Choroid plexus epithelial cell (primary cell): ENCODE measurements around the gene ZER1.

Experiments
- DNase-seq: peaks from one replicate; pipeline ENCODE4 v3.0.0-alpha.2; 2010; ENCODE audit warnings: low read depth
- H3K4me3 ChIP-seq: 2 replicates; pipeline ENCODE4 v1.5.1; 2011; ENCODE audit warnings: low read depth, mild to moderate bottlenecking, control low read depth, low read length, moderate library complexity
- CTCF ChIP-seq: conservative IDR thresholded peaks from 2 replicates; pipeline ENCODE4 v1.5.1; 2011; ENCODE audit warnings: low read depth, mild to moderate bottlenecking, control low read depth, inconsistent platforms, low read length, moderate library complexity

The ZER1 gene

GRCh38 chr9:128689293-128689774 is 82.4 kb downstream of the ZER1 start:
- no peak for TF ChIP-seq CTCF
- H3K4me3 ChIP-seq, result peak overlapping the region; percentile 80
- DNase-seq, result no peak

GRCh38 chr9:128688501-128689292 is 83.0 kb downstream of the ZER1 start, which contains the start of gene SET:
TSS of gene SET (plus strand) at chr9:128689222. CDS start at chr9:128689583, 361 bp downstream.
- peak; percentile 92 for DNase-seq
- TF ChIP-seq CTCF, result no peak
- peak within 1 kb of the TSS; percentile 80 for H3K4me3 ChIP-seq

GRCh38 chr9:128687453-128687852 is 84.3 kb downstream of the ZER1 start:
- DNase-seq, result no peak
- no peak overlapping the region for H3K4me3 ChIP-seq
- no peak for TF ChIP-seq CTCF

- no peak for DNase-seq
- H3K4me3 ChIP-seq, result peak overlapping the region; percentile 22
- TF ChIP-seq CTCF, result no peak
Observed at GRCh38 chr9:128685636-128686489, 85.9 kb downstream of the ZER1 start.

- H3K4me3 ChIP-seq, result peak overlapping the region; percentile 84
- no peak for TF ChIP-seq CTCF
- DNase-seq, result peak; percentile 83
Observed at GRCh38 chr9:128684325-128685199, 87.2 kb downstream of the ZER1 start.

- H3K4me3 ChIP-seq, result peak overlapping the region; percentile 84
- DNase-seq, result no peak
- no peak for TF ChIP-seq CTCF
Observed at GRCh38 chr9:128684065-128684324, 87.7 kb downstream of the ZER1 start.
